ENCODE results near the gene GNPAT. TPM values are rescaled to one million over a fixed set of nuclear protein-coding genes. Genes with fewer than 3 reads are reported as not detected.
A peak's percentile ranks its signal among the peaks of the same experiment; 100 is the strongest.
"Not testable (repeated sequence)": the region's sequence is repeated elsewhere in the genome, so short reads cannot be mapped to it uniquely, and the experiment has no call there.

Gene GNPAT
- total and polyA plus RNA-seq, 9 donors, result 51.2 to 65.3 (median 56.6) TPM

DNA sequence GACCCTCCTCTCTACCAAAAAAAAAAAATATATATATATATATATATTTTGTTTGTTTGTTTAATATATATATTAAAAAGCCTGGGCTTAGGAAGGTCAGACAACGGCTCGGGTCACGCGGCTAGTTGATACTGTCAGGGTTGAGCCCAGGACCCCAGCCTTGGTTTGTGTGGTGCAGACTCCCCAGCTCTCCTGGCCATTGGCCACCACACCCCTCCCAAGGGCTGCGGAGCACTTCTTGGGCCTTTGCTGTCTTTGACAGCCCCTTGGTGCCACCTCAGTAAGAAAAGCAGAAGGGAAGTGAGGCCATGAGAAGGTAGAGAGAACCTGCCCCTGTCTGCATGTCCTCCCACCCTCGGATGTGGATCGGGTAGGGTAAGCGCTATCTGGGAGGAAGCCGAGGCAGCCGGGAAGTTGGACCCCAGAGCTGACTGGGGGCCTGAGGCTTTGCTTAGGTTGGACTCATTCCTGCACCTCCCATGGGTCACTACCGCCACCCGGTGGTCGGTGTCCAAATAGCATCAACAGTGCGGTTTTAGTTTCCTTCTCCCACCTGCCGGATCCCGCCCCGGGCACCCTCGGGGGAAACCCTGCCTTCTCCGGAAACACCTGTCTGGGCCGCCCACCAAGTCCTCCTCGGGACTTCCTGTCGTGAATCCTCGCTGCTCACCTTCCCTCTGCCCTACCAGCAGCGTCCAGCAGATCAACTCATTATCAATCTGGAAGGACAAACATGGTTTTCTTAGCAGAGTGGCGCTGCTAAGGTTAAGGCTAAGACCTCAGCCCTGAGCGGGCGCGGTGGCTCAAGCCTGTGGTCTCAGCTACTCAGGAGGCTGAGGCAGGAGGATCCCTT lies 29.8 kb upstream of the GNPAT start:
- H3K36me3 ChIP-seq (ENCODE audit: control insufficient read depth, insufficient read depth, low read length), result no peaks in the 10 kb centered on the region
- WGBS (ENCODE audit: insufficient coverage), result 4% methylated on average over 21 of the region's 28 CpGs

GRCh38 chr1:231212301-231212700 lies 28.7 kb upstream of the GNPAT start:
- H3K27ac ChIP-seq (ENCODE audit: low read length); H3K9me3 ChIP-seq (replicated peaks; ENCODE audit: control insufficient read depth, low read depth, low read length); H3K36me3 ChIP-seq (ENCODE audit: control insufficient read depth, insufficient read depth, low read length); H3K4me3 ChIP-seq (ENCODE audit: low read length); DNase-seq; H3K4me1 ChIP-seq (ENCODE audit: control insufficient read depth, insufficient read depth, low read length): not testable (repeated sequence)
- WGBS (ENCODE audit: insufficient coverage), result 78% methylated on average over 1 of the region's 5 CpGs
- H3K27me3 ChIP-seq (ENCODE audit: control insufficient read depth, insufficient read depth, low read length), result peaks cover 14% of the 10 kb centered on the region

More for the DNA sequence above, 29.8 kb upstream of the GNPAT start:
- H3K4me3 ChIP-seq (ENCODE audit: low read length), result peak overlapping the region; percentile 41
- H3K27me3 ChIP-seq (ENCODE audit: control insufficient read depth, insufficient read depth, low read length), result peaks cover 14% of the 10 kb centered on the region
- no peak overlapping the region for H3K27ac ChIP-seq (ENCODE audit: low read length)
- no peaks in the 10 kb centered on the region for H3K9me3 ChIP-seq (replicated peaks; ENCODE audit: control insufficient read depth, low read depth, low read length)
- H3K4me1 ChIP-seq (ENCODE audit: control insufficient read depth, insufficient read depth, low read length), result peaks cover 8% of the 10 kb centered on the region
- DNase-seq, result peak; percentile 70

DNA sequence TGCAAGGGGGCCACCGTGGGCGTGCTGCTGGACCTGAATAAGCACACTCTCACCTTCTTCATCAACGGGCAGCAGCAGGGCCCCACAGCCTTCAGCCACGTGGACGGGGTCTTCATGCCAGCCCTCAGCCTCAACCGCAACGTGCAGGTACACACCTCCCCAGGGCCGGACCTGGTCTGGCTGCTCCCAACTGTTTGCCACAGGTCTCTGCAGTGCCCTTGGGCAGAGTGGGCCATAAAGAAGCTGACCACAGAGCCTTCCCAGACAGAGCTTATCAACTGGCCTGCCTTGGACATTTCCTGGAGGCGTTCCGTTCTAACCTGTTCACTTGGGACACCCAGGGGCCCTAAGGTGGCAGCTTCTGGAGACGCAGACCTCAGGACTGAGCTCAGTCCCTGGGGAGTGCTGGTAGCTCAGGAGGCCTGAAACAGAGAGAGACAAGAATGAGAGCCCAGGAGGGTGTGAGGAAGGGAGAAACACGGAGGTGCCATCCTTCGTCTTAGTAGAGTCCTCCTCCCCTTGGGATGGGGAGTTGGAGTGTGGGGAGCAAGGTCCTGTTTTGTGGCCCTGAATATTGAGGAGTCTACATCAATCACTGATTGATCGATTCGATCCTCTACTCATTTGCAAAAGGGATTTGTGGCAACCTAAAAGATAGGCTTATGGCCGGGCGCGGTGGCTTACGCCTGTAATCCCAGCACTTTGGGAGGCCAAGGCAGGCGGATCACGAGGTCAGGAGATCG lies 27.0 kb upstream of the GNPAT start:
- Histone ChIP-seq H3K36me3 (ENCODE audit: control insufficient read depth, insufficient read depth, low read length) (no peaks in the 10 kb centered on the region), H3K9me3 (replicated peaks; ENCODE audit: control insufficient read depth, low read depth, low read length) (no peaks in the 10 kb centered on the region), H3K4me3 (ENCODE audit: low read length) (no peak overlapping the region), H3K4me1 (ENCODE audit: control insufficient read depth, insufficient read depth, low read length) (peaks cover 8% of the 10 kb centered on the region), H3K27me3 (ENCODE audit: control insufficient read depth, insufficient read depth, low read length) (peaks cover 14% of the 10 kb centered on the region), H3K27ac (ENCODE audit: low read length) (no peak overlapping the region)
- no peak for DNase-seq
- 74% methylated on average over 10 of the region's 22 CpGs for WGBS (ENCODE audit: insufficient coverage)

DNA sequence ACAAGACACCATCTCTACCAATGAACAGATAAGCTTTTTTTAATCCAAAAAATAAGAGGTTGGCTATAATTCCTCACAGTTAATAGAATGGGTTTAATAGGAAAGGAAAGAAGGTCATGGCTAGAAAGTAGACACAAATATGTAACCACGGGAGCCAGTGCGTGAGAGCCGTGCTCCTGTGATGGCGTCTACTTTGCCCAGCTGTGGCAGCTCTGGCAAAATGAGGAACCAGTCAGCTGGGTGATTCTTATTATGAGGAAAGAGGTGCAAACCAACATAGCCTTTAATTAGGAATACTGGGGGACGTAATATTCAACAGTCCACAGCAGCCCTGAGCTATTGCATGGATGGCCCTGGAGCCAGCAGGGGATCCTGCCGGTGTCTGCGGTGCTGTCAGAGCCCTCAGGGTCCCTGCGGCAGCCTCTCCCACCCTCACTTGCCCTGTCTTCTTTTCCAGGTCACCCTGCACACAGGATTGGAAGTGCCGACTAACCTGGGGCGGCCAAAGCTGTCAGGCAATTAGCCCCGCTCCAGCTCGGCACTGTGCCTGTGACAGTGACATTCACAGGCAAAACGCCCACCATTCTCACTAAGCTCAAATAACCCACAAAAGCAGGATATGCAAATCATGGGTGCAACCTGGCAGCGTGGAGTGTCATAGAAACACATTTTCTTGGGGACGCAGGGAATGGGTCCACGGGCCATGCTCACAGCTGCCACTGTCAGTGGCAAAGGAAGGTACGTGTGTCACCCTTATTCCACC lies 25.9 kb upstream of the GNPAT start:
- H3K36me3 ChIP-seq (ENCODE audit: control insufficient read depth, insufficient read depth, low read length), result no peaks in the 10 kb centered on the region
- no peaks in the 10 kb centered on the region for H3K9me3 ChIP-seq (replicated peaks; ENCODE audit: control insufficient read depth, low read depth, low read length)
- peaks cover 8% of the 10 kb centered on the region for H3K4me1 ChIP-seq (ENCODE audit: control insufficient read depth, insufficient read depth, low read length)
- 65% methylated on average over 13 of the region's 17 CpGs for WGBS (ENCODE audit: insufficient coverage)
- H3K27me3 ChIP-seq (ENCODE audit: control insufficient read depth, insufficient read depth, low read length), result peaks cover 14% of the 10 kb centered on the region
- no peak for DNase-seq
- H3K4me3 ChIP-seq (ENCODE audit: low read length), result no peak overlapping the region
- no peak overlapping the region for H3K27ac ChIP-seq (ENCODE audit: low read length)

GRCh38 chr1:231215681-231216385 lies 25.2 kb upstream of the GNPAT start:
- Histone ChIP-seq H3K9me3 (replicated peaks; ENCODE audit: control insufficient read depth, low read depth, low read length) (no peaks in the 10 kb centered on the region), H3K4me1 (ENCODE audit: control insufficient read depth, insufficient read depth, low read length) (peaks cover 8% of the 10 kb centered on the region), H3K27me3 (ENCODE audit: control insufficient read depth, insufficient read depth, low read length) (peaks cover 14% of the 10 kb centered on the region), H3K27ac (ENCODE audit: low read length) (no peak overlapping the region), H3K4me3 (ENCODE audit: low read length) (no peak overlapping the region), H3K36me3 (ENCODE audit: control insufficient read depth, insufficient read depth, low read length) (no peaks in the 10 kb centered on the region)
- 61% methylated on average over 8 of the region's 10 CpGs for WGBS (ENCODE audit: insufficient coverage)
- no peak for DNase-seq

- no peak overlapping the region for H3K27ac ChIP-seq (ENCODE audit: low read length)
- H3K4me3 ChIP-seq (ENCODE audit: low read length), result no peak overlapping the region
- no peaks in the 10 kb centered on the region for H3K9me3 ChIP-seq (replicated peaks; ENCODE audit: control insufficient read depth, low read depth, low read length)
- H3K27me3 ChIP-seq (ENCODE audit: control insufficient read depth, insufficient read depth, low read length), result peaks cover 13% of the 10 kb centered on the region
- no peaks in the 10 kb centered on the region for H3K36me3 ChIP-seq (ENCODE audit: control insufficient read depth, insufficient read depth, low read length)
- no CpG with 5 or more reads among the region's 4 CpGs for WGBS (ENCODE audit: insufficient coverage)
- DNase-seq, result no peak
- H3K4me1 ChIP-seq (ENCODE audit: control insufficient read depth, insufficient read depth, low read length), result peaks cover 2% of the 10 kb centered on the region
Measured at GRCh38 chr1:231216498-231216897, 24.5 kb upstream of the GNPAT start.

DNA sequence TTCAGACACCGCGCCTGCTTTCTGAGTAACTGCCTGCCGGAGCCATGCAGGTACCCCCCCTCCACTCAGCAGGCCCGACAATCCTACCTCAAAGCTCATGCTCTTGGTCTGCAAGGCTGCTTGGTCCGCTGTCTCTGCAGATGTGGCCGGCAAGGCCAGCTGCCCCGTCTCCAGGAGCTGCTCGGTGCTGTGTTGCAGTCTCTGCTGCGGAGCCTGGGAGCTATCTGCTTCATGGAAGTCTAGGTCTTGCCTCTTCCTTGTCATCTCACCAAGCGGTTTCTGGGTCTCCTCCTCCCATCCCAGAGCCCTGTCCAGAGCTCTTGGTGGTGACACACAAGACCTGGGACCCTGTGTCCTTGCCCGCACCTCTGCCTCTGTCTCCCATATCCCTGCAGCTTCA lies 24.0 kb upstream of the GNPAT start:
- 74% methylated on average over 11 of the region's 11 CpGs for WGBS (ENCODE audit: insufficient coverage)
- no peak overlapping the region for H3K4me3 ChIP-seq (ENCODE audit: low read length)
- H3K9me3 ChIP-seq (replicated peaks; ENCODE audit: control insufficient read depth, low read depth, low read length), result no peaks in the 10 kb centered on the region
- no peaks in the 10 kb centered on the region for H3K36me3 ChIP-seq (ENCODE audit: control insufficient read depth, insufficient read depth, low read length)
- no peak overlapping the region for H3K27ac ChIP-seq (ENCODE audit: low read length)
- no peaks in the 10 kb centered on the region for H3K4me1 ChIP-seq (ENCODE audit: control insufficient read depth, insufficient read depth, low read length)
- no peak for DNase-seq
- peaks cover 11% of the 10 kb centered on the region for H3K27me3 ChIP-seq (ENCODE audit: control insufficient read depth, insufficient read depth, low read length)

GRCh38 chr1:231218078-231218477 lies 22.9 kb upstream of the GNPAT start:
- Histone ChIP-seq H3K27ac (ENCODE audit: low read length) (no peak overlapping the region), H3K4me1 (ENCODE audit: control insufficient read depth, insufficient read depth, low read length) (no peaks in the 10 kb centered on the region)
- 60% methylated on average over 1 of the region's 6 CpGs for WGBS (ENCODE audit: insufficient coverage)

GRCh38 chr1:231219422-231220401 lies 21.3 kb upstream of the GNPAT start:
- H3K4me1 ChIP-seq (ENCODE audit: control insufficient read depth, insufficient read depth, low read length), result no peaks in the 10 kb centered on the region
- no peaks in the 10 kb centered on the region for H3K9me3 ChIP-seq (replicated peaks; ENCODE audit: control insufficient read depth, low read depth, low read length)
- H3K27me3 ChIP-seq (ENCODE audit: control insufficient read depth, insufficient read depth, low read length), result peaks cover 6% of the 10 kb centered on the region
- DNase-seq, result no peak
- H3K4me3 ChIP-seq (ENCODE audit: low read length), result no peak overlapping the region
- peaks cover 12% of the 10 kb centered on the region for H3K36me3 ChIP-seq (ENCODE audit: control insufficient read depth, insufficient read depth, low read length)
- 77% methylated on average over 6 of the region's 10 CpGs for WGBS (ENCODE audit: insufficient coverage)
- H3K27ac ChIP-seq (ENCODE audit: low read length), result no peak overlapping the region

More at GRCh38 chr1:231218078-231218477, 22.9 kb upstream of the GNPAT start:
- no peak for DNase-seq
- peaks cover 4% of the 10 kb centered on the region for H3K36me3 ChIP-seq (ENCODE audit: control insufficient read depth, insufficient read depth, low read length)
- no peaks in the 10 kb centered on the region for H3K9me3 ChIP-seq (replicated peaks; ENCODE audit: control insufficient read depth, low read depth, low read length)
- H3K27me3 ChIP-seq (ENCODE audit: control insufficient read depth, insufficient read depth, low read length), result peaks cover 6% of the 10 kb centered on the region
- no peak overlapping the region for H3K4me3 ChIP-seq (ENCODE audit: low read length)
